AG04450 (cell line): ENCODE data around the gene NCOA6. TPM values are rescaled to one million over a fixed set of nuclear protein-coding genes. Genes with fewer than 3 reads are reported as not detected.

ENCODE experiments used
- CTCF ChIA-PET: fragments of 300-600, 350-600 bp; formaldehyde crosslinking; extraction: SDS; loops from one replicate; lab custom pipeline; 2022; ENCODE audit warnings: antibody characterized with exemption, inconsistent platforms; lab: Charles Lee
- POLR2A ChIA-PET: fragments of 350-600 bp; formaldehyde crosslinking; extraction: SDS; loops from one replicate; lab custom pipeline; 2021; ENCODE audit warnings: antibody characterized with exemption, inconsistent platforms; lab: Yijun Ruan, JAX
- DNase-seq: peaks from one replicate; pipeline ENCODE4 v3.0.0-alpha.2; 2011; ENCODE audit warnings: low read depth, low spot score
- H3K27ac ChIP-seq: one replicate; pipeline ENCODE4 v1.5.1; 2012; ENCODE audit warnings: low read depth, low read length, control low read depth
- H3K27me3 ChIP-seq: one replicate; pipeline ENCODE4 v1.6.0; 2012; ENCODE audit warnings: low read length; ENCODE audit not compliant: control insufficient read depth, insufficient read depth
- H3K4me3 ChIP-seq: 2 replicates; pipeline ENCODE4 v1.5.1; 2011; ENCODE audit warnings: mild to moderate bottlenecking, low read depth, low read length, control low read depth
- H3K9me3 ChIP-seq: 2 replicates; pipeline ENCODE4 v1.5.1; 2012; ENCODE audit warnings: low read length; ENCODE audit not compliant: control insufficient read depth, insufficient read depth
- polyA plus RNA-seq: library from polyadenylated mRNA; depleted of rRNA; stranded (reverse); fragments of >200 nt; gene quantifications from 2 replicates; pipeline ENCODE4 v1.2.3, GENCODE V29; 2011
- TF ChIP-seq, protein P1 (sequence below): IDR thresholded peaks from 2 replicates; pipeline ENCODE4 v1.5.1; 2011; ENCODE audit warnings: low read depth, low read length, control low read depth, inconsistent platforms

NCOA6 gene
- polyA plus RNA-seq, 1 experiment: 15.5 TPM

DNA sequence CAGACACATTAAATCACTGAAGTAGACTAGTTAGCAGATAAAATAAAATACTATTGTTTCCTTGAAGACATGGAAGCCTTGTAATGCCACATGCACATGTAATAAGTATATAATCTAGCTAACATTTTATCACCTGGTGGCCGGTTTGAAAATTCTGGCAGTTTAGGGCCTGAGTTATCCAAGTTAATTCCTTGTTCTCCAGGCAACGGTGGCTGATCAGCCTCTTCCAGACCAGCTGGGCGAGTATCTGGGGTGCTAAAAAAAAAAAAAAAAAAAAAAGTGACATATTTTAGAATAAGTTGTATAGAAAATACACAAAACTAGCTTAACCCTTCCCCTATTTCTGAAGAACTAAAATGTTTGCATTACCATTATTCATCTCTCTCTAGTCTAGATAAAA is 78.8 kb downstream of the NCOA6 start:
- ChIA-PET POLR2A (no interaction called here), CTCF (interaction anchor here (0.7 to 2.5 kb wide), 2 partner anchors 23 to 216 kb away, joined by 10 to 12 read pairs; no protein-coding TSS in a partner anchor)
- H3K27ac ChIP-seq: no peak overlapping the region
- no peaks in the 10 kb centered on the region for H3K27me3 ChIP-seq
- no peak for DNase-seq
- H3K9me3 ChIP-seq: no peaks in the 10 kb centered on the region
- no peak overlapping the region for H3K4me3 ChIP-seq
- TF ChIP-seq, protein P1, sequence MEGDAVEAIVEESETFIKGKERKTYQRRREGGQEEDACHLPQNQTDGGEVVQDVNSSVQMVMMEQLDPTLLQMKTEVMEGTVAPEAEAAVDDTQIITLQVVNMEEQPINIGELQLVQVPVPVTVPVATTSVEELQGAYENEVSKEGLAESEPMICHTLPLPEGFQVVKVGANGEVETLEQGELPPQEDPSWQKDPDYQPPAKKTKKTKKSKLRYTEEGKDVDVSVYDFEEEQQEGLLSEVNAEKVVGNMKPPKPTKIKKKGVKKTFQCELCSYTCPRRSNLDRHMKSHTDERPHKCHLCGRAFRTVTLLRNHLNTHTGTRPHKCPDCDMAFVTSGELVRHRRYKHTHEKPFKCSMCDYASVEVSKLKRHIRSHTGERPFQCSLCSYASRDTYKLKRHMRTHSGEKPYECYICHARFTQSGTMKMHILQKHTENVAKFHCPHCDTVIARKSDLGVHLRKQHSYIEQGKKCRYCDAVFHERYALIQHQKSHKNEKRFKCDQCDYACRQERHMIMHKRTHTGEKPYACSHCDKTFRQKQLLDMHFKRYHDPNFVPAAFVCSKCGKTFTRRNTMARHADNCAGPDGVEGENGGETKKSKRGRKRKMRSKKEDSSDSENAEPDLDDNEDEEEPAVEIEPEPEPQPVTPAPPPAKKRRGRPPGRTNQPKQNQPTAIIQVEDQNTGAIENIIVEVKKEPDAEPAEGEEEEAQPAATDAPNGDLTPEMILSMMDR: no peak

DNA sequence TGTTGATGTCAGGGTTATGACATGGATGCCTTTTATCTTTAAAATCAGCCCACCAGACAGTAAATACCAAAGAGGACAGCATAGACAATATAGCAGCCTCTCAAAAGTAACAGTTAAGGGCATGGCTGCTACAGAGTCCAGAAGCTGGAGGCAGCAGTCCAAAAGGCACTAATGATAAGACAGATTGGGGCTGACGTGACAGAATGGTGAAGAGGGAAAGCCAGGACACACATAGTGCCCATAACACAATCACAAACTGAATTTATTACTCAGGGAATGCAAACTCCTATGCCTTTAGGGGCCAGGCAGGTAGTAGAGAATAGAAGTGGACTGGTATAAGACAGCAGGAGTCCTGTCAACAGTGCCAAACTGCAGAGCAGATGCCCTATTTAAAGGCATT is 80.6 kb downstream of the NCOA6 start:
- DNase-seq: no peak
- Histone ChIP-seq H3K27me3 (no peaks in the 10 kb centered on the region), H3K4me3 (no peak overlapping the region), H3K27ac (no peak overlapping the region), H3K9me3 (no peaks in the 10 kb centered on the region)
- ChIA-PET POLR2A (no interaction called here), CTCF (interaction anchor here (1.4 to 2.5 kb wide), 2 partner anchors 24 to 25 kb away, joined by 4 to 10 read pairs; no protein-coding TSS in a partner anchor)
- TF ChIP-seq, protein P1: no peak

DNA sequence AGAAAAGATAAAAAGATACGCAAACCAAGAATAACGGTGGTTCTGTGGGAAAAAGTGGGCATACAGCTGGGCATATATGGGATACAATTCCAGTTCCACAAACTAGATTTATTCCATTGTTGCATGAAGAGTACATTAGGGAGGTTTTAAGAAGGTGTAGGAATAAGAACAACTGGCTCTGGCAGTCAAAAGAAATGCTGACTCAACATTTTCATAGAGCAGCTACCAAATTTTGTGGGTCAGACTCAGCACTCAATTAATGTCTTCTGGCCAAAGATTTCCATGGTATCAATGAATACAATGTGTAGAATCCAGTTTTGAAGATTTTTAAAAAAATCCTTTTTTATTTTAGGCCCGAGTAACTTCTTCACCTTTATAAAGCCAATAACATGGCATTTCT is 81.1 kb downstream of the NCOA6 start:
- TF ChIP-seq, protein P1: no peak
- DNase-seq: no peak
- ChIA-PET CTCF (interaction anchor here (1.4 kb wide), 1 partner anchor 25 kb away, joined by 4 read pairs; no protein-coding TSS in a partner anchor), POLR2A (no interaction called here)
- Histone ChIP-seq H3K27ac (no peak overlapping the region), H3K9me3 (no peaks in the 10 kb centered on the region), H3K4me3 (no peak overlapping the region), H3K27me3 (no peaks in the 10 kb centered on the region)

DNA sequence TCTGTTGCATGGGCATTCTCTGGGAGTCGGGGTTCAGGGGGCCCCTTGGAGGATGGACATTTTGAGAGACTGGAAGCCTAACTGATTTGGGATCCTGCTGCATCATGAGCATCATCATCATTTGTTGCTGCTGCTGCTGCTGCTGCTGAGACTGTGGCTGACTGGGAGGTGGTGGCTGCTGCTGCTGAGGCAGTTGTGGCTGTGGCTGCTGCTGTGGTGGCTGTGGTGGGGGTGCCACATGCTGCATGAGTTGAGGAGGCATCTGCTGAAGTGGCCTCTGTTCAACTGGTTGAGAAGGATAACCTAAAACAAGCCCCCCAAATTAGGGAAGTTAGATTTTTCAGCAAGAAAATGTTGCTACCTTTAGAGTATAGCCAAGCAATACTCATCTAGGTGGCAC is 82.4 kb downstream of the NCOA6 start:
- Histone ChIP-seq H3K27ac (no peak overlapping the region), H3K27me3 (no peaks in the 10 kb centered on the region), H3K9me3 (no peaks in the 10 kb centered on the region), H3K4me3 (no peak overlapping the region)
- TF ChIP-seq, protein P1: no peak
- ChIA-PET POLR2A (no interaction called here), CTCF (no interaction called here)
- no peak for DNase-seq

DNA sequence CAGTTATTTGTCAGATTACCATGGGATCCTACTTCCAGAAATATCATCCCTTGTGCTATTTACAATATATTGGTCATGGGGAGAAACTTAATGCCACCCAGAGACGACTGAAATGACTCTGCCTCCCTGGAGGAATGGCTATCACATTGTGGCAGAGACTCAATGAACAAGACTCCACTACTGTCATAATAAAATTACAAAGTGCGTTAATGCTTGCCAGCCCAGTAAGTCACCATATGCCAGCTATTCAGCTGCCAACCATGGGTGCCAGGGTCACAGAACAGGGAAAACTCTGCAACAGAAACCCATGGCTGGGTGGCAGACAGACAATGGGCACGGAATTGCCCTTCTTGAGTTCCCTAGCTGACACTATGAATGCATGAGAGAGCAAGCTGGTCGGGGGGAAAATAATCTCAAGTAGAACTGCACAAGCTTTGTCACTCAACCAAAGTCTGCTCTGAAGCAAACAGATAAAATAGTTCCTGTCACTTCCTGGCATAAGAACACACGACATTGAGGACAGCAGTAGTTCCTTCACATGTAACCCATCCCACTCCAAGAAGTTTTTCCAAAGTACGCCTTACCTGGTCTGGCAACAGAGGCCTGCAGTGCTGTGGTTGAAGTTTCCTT is 89.2 kb downstream of the NCOA6 start:
- H3K27ac ChIP-seq: no peak overlapping the region
- TF ChIP-seq, protein P1: no peak
- POLR2A ChIA-PET: no interaction called here
- no peaks in the 10 kb centered on the region for H3K27me3 ChIP-seq
- H3K4me3 ChIP-seq: no peak overlapping the region
- no peak for DNase-seq
- CTCF ChIA-PET: no interaction called here
- no peaks in the 10 kb centered on the region for H3K9me3 ChIP-seq
